Measurements from ENCODE around the gene CALD1.

CALD1 gene

DNA sequence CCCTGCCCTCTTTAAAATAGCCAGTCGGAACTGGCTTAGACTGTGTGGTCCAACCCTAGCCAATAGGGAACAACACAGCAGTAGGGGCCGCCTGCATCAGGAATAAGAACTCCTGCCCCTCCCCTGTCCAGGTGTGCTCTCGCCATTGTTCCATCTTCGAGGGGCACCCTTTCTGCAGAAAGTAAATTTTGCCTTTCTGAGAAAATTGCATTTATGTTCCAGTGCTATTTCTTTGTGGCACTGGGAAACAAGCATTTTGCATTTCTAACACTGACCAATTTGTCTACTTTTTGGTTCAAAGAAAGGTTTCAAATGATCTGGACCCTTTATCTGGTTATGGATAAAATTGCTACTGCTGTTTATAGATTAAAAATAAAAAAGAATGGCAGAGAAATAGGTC, 116.6 kb downstream of the CALD1 start:
- no peak for DNase-seq

DNA sequence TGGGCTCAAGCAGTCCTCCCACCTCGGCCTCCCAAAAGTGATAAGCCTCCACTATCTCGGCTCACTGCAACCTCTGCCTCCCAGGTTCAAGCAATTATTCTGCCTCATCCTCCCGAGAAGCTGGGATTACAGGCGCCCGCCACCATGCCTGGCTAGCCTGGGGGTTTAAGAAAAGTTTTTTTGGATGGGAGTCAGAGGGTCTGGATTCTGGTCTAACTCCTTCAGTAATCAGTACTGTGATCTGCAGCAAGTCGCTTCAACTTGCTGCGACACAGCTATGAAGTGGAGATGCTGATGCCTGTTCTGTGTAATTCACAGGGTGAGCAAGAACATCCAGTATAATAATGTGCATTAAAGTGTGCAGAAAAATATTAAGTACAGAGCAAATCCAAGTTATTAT, 118.5 kb downstream of the CALD1 start:
- DNase-seq: no peak

DNA sequence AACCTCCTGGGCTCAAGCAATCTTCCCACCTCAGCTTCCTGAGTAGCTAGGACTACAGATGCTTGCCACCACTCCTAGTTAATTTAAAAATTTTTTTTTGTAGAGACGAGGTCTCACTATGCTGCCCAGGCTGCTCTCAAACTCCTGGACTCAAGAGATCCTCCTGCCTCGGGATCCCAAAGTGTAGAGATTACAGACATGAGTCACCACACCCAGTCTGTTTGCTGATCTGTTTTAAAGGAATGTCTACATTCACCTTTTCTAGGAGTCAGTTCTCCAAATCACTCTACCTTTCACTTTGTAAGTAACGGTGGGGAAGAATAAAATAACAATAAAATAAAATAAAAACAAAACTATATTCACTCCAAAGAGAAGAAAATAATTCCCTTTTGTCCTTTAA, 120.3 kb downstream of the CALD1 start:
- DNase-seq: no peak

DNA sequence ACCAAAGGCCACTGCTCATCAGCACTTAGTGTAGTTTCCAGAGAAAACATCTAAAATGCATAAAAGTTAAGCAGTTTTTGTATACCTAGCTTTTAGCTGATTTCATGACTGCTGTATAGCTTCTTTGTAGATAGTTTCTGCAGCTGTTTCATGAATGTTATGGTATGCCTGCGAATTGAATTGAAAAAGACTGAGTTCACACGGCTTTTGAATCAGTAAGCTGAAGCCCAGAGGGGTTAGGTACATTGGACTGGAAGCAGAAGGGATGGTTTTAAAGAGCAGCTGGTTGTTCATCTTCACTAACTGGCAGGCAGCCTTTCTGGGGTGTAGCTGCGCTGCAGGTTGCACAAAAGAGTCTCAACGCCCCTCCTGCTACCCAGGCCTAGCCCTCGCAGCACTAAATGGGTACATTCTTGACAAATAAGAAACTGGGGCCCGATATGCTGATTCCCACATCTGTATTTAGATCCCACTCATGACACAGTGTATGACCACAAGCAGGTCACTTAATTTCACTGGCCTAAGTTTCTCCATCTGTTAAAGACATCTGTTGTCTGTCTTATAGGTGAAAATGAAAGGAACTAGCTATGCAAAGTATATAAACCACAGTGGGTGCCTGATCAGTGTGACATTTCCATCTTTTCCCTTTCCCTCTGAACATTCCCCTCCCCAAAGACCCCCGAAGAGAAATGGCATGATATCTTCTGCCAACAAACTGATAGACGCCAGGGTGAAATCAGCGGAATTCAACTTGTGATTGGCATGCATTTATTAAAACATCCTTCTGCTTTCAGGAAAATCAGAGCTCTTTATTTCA, 120.9 kb downstream of the CALD1 start:
- no peak for DNase-seq

DNA sequence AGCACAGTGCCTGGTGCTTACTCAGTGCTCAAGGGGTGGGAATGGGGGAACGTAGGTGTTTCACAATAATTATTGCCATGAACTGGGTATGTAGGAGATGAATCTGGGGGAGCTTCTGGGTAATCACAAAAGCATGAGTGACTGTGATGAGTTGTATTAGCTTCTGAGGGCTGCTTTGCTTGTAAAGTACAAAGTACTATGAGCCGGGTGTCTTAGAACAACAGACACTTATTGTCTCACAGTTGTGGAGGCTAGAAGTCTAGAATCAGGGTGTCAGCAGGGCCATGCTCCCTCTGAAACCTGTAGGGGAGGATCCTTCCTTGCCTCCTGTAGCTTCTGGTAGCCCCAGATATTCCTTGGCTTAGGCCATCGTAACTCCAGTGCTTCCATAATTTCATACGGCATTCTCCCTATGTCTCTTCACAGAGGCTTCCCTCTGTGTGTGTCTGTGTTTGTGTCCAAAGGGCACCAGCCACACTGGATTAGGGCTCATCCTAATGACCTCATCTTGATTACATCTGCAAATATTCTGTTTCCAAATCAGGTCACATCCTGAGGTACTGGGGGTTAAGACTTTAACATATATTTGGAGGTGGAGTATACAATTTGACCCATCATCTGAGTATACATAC, 122.1 kb downstream of the CALD1 start:
- no peak for DNase-seq

DNA sequence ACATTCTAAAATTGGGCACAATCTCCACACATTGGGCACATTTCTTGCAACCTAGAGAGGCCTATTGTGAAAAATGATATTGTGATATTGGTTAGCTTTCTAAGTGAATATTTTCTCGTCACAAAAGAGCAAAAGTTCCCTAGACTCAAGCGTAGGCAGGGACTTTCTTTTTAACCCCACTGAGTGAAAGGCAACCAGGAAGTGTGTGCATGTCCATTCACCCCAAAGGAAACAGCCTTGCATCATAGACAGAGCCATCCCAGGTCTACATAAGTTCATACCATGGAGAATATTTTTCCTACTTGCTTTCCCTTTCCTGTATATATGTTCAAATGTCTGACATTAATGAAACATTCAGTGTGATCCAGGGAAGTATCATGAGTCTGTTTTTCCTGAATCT, 122.6 kb downstream of the CALD1 start:
- no peak for DNase-seq

DNA sequence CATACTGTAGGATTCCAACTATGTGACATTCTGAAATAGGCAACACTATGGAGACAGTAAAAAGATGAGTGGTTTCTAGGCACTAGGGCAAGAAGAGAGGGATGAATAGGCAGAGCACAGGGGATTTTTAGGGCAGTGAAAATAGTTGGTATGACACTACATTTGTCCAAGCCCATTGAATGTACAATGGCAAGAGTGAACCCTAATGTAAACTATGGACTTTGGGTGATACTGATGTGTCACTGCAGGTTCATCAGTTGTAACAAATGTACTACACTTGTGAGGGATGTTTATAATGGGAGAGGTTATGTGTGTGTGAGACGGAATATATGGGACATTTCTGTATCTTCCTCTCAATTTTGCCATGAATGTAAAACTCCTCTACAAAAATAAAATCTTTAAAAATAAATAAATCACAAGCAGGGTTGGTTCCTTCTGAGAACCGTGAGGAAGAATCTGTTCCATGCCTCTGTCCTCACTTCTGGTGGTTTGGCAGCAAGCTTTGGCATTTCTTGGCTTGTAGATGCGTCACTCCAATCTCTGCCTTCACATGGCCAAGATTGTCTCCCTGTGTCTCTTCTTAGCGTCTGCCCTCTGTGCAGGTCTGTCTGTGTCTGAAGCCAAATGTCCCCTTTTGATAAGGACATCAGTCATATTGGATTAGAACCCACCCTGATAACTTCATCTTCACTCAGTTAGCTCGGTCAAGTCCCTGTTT, 123.8 kb downstream of the CALD1 start:
- no peak for DNase-seq

DNA sequence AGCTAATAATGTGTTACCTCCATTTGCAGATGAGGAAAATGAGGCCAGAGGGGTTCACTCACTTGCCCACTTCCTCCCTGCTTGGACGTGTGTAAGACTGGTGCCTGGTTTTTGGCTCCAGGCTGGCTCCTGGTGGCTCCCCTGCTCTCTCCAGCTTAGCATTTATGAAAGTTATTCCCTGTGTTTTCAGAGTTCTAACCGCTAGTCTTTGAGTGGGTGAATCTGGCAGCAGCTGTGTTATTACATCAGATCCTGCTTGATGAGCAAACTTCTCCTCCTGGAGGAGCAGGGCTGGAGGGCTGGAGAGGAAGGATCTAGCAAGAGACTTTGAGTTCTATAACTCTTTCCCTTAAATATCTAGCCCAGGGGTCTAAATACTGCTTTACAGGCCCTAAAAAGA, 125.9 kb downstream of the CALD1 start:
- peak; percentile 79 for DNase-seq

DNA sequence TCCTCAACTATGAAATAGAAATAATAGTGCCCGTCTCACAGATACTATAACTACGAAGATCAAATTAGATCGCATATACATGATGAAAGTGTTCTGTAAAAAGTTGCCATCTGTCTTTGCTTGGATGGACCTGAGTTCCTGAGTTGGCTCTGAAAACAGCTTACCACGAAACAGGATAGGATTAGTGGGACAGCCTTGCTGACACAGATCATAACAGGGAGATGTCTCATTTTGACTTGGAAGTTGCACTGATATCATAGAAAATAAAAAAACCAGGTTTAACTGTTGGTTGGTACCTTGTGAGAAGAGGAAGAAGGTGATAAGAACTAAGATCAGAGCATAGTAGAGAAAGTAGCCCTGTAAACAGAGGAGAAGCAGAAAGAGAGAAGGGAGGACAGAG, 127.6 kb downstream of the CALD1 start:
- DNase-seq: no peak

DNA sequence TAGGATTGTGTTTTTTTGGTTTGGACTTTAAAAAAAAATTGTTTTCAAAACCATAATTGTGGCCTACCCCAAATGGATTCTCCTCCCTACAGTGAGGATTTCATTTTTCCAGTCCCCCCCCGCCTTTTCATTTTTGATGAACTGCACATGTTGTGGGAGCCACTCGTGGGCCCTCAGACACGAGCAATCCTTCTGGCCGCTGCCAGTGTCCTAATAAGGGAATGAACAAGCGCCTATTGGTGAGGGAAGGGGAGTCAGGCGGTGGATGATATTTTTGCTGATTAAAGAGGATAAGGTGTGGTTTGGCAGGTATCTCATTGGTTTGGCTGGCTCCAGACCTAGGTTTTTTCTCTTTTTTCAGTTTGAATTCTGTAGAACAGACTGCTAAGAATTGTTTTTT, 128.2 kb downstream of the CALD1 start:
- DNase-seq: peak; percentile 57

DNA sequence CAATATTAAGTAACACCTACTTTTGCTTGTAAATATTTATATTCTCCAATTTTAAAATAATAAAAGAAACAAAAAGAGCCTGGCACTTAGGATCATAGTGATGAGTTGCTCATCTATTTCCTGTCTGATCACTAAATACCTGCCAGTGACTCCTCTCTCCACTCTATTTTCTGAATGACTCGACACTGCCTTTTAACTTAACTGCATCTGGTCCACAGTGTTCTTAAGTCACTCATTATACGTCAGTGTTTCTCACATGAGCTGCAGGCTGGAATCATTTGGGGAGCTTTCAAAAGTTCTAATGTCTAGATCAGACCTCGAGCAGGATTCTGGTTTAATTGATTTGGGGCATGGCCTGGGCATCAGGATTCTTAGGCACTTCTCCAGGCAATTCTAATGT, 128.9 kb downstream of the CALD1 start:
- DNase-seq: no peak

DNA sequence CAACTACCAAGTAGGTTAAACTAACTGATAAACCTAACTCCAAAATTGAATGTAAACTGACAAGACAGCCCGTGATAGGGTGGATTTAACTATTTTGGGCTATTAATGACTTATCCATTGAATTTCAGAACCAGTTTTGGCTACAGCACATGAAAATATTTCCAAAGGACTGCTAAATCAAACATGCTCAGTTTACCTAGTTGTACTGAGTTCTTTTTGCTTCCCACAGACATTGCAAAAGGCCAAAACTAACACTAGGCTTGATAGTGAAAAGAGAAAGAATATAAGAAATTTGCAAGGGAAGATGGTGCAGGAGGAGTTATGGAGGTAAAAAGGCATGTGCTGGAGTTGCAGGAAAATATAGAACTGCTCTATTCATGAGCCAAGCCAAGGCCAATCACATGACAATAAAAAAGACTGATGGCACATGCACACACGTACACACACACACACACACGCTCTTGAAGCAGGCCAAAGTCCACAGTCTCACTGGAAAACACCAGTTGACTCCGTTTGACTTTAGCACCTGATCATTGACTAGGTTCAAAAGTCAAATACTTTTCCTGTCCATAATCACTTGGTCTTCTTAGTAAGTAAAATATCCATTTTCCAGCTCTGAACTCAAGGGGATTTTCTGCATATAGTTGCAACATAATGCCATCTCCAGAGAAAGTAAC, 130.9 kb downstream of the CALD1 start:
- DNase-seq: no peak

DNA sequence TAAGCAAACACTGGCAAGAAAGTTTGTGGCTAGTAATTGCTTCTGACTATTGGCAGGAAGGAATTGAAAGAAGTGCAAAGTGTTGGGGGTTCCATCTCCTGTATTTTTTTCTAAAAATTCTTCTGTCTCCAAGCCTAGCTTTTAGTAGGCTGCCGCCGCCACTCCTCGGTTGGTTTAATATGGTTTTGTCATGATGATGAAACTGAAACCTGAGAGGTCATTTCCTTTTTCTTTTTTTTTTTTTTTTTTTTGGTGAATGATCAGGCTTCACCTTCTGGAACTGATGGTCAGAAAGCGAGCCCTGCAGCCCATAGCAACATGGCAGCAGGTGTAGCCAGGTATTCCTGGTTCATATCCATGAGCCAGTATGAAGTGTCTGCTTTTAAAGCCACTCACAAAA, 131.5 kb downstream of the CALD1 start:
- no peak for DNase-seq

DNA sequence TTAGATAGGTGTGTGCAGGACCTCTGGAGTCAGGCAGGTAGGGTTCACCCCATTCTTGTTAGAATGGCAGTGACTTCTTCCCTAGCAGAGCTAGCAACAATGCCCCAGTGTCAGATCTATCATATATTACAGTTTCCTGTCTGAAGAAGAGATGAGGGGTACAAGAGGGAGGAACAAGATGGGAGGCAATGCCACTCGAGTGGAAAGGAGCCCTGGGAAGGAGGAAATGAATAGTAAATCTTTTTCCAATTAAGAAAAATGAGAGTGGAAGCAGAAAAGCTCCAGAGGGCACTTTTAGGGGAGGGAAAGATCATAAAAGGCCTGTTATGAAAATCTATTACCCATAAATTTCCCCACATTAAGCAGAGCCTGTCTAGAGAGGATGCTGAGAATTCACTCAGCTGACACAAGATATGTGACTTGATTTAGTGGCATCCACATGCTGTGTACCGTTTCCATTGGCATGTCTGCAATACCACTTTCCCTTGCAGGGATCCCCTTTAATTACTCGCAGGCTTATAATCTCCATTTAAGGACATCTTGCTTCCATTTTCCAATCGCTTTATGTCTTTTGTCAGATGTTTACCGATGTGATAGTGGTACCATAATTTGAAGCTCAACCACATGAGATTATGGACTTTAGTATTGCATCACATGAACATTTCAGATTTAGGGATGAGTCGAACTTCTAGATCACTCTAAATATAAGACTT, 136.9 kb downstream of the CALD1 start:
- peak; percentile 45 for DNase-seq

DNA sequence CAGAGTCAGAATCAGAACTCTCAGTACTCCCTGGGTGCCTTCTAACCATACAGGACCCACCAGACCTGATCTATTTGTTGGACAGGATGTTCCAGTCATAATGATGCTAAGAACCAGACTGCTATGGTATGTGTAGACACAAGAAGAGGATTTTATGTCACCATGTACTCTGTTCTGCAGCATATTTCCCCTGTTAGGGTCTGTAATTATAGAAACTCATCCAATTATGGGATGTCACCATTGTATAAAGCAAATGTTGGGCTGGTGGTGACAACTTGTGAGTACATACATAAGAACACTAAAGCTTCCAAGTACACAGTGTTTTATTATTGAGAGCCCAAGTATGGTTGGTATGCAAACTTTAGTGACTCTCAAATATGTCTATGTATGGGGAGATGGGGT, 139.8 kb downstream of the CALD1 start:
- peak; percentile 76 for DNase-seq

DNA sequence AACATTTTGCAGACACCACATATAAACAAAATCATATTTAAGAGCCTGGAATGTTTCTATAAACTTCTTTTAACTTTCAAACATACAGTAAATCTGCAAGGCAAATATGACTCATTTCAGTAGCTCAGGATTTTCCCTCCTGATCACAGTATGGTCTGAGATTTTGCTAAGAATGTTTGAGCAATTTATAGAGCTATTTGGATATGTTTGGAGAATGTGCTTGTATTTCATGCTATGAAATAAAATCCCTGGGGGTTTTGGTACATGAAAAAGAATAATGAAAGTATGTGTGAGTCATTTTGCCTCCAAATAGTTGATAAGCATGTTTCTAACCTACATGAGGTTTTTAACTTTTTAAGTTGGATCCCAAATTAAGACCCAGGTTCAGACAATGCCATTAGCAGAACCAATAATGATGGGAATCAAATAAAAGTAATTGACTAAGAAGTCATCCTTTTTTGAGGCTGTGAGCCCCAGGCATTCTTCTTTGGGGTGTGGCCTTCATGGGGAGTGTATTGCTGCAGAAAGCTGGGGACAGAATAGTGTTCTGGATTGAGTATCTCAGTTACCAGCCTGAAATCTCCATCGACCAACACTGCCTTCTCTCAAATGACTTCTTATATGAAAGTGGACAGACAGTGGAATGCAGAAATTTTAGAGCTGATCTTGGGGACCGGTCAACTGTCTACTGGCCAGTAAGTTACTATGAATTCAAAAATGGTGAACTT, 140.8 kb downstream of the CALD1 start:
- peak; percentile 97 for DNase-seq

DNA sequence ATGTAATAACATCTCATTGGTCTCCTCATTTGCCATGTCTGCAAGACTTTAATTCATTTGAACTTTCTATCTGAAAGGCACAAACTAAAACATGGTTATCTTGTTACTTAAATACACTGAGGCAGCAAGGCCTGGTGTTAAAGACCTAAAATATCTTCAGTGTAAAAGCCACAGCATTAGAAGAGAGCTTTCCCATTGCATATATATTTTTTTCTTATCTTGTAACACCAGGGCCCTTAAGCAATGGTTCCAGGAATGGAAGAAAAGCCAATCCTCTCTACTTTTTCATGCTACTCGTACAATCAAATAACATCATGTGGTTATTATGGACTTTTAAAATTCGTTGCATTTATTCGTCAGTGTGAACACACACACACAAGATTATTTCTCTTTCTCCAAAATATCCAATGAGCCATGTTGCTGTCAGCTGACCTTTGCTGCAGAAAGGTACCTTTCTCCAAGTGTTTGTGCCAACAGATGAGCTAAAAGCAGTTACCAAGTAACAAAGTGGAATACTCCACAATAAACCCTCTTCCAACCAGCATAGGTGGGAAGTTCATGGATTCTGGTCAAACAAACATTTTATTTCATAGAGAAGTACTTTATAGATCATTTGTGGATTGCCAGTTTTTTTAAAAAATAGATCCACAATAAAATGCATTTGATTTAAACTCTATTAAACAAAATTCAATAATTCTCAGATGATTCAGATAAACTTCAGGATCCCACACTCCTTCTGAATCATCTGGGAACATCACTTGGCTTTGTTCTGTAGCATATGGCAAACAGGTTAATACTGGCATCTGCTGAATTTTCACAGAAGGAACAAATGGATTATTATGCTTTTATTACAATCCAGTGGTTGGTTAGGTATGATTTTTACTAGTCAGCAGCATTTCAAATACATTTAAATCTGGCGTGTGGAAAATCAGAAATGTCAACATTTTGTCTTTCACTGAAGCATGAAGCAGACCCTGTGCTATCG, 143.6 kb downstream of the CALD1 start:
- no peak for DNase-seq

DNA sequence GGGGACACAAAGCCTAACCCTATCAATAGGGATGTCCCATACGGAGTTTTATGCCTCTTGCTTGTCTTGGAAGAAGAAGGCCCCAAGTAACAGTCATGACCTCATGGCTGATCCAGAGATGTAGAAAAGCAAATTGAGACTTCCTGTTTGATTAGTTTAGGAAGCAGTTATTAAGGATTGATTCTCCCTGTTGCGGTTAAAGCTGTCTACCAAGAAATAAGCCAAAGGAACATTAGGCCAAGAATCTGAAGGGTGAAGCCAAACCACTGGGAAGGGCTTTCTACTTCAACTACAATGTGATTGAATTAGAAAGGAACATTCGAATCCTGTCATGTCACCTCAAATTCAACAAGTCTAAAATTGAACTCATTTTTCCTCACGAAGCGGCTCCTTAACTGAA, 146.3 kb downstream of the CALD1 start:
- no peak for DNase-seq

DNA sequence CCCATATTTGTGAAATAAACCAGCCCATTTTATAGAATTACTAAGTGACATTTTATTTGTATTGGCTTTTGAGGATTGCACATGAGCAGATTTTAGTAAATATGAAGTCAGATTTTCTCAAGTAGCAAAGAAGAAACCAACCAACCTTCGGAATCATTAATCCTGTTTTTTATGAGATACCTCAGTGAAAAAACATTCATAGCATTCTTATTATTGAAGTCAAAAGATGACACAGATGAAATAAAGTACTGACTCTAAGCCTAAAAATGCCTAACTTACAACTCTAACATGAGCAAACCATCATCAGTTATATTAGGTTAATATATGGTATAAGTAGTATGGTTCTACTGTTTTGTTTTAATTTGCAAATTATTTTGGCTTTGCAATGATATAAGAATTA, 147.0 kb downstream of the CALD1 start:
- DNase-seq: no peak

DNA sequence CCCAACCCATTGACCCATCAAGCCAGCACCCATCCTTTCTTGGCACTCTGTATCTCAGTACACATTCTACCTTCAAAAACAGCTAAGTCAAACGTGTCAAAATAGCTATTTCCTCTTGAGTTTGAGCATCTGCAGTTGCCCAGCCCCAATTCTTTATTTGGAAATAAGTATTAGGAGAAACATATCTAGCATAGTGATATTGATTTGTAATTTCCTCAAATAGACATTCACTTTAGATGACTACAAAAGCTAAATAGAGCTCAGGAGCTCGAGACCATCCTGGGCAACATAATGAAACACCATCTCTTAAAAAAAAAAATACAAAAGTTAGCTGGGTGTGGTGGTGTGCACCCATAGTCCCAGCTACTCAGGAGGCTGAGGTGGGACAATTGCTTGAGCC, 147.6 kb downstream of the CALD1 start:
- no peak for DNase-seq

DNA sequence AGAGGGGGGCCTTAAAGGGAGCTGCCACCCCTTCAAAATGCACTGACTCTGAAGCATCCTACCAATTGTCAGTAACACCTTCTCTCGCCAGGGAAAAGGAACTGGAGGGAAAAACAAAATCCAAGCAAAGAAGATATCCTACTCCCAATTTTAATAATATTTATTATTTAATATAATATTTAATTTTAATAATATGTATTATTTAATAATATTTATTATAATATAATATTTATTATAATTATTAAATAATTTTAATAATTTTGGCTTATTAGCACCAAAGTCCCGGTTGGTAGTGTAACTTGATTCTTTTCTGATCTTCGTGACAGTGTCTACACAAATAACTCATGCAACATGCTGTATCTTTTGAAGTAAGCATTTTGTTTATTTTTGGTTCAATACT, 148.3 kb downstream of the CALD1 start:
- no peak for DNase-seq

Data from fibroblast of skin of scalp (primary cell).